Measurements from ENCODE around the gene PPA1. TPM values are rescaled to one million over a fixed set of nuclear protein-coding genes. Genes with fewer than 3 reads are reported as not detected.

Gene PPA1
- total RNA-seq, 1 experiment from 2014 or later = 180 TPM

- no peak for TF ChIP-seq ZNF425 (CRISPR knock-in tag; conservative IDR thresholded peaks at IDR 0.05)
Observed at GRCh38 chr10:70175516-70175915, 57.7 kb downstream of the PPA1 start (continued).

GRCh38 chr10:70174058-70174741 lies 59.0 kb downstream of the PPA1 start:
- H3K36me3 Mint-ChIP-seq = no peaks in the 10 kb centered on the region
- CTCF ChIA-PET = interaction anchor here (1.2 to 2.3 kb wide), 2 partner anchors 29 to 174 kb away, joined by 4 to 10 read pairs; partner anchors contain the start of gene TYSND1
- H3K27ac Mint-ChIP-seq = no peak overlapping the region
- H3K9me3 Mint-ChIP-seq = peaks cover 1% of the 10 kb centered on the region; the same call in 1 of the 2 replicates
- DNase-seq (ENCODE audit: low spot score) (no peak), ATAC-seq (no peak)
- peaks cover 9% of the 10 kb centered on the region for H3K4me1 Mint-ChIP-seq
- H3K4me3 Mint-ChIP-seq = no peak overlapping the region
- H3K27me3 Mint-ChIP-seq (ENCODE audit: low read depth) = no peaks in the 10 kb centered on the region; the same call in 1 of the 2 replicates
- TF ChIP-seq CREB1 (CRISPR knock-in tag; IDR thresholded peaks at IDR 0.05) = no peak
- no peak for TF ChIP-seq SMAD3 (CRISPR knock-in tag; IDR thresholded peaks at IDR 0.05; ENCODE audit: borderline replicate concordance)
- TF ChIP-seq NFYB (CRISPR knock-in tag; conservative IDR thresholded peaks at IDR 0.05; ENCODE audit: low read depth) = no peak
- no peak for TF ChIP-seq HMGA2 (CRISPR knock-in tag; IDR thresholded peaks at IDR 0.05)
- TF ChIP-seq USF1 (CRISPR knock-in tag; IDR thresholded peaks at IDR 0.05) = no peak
- TF ChIP-seq ZSCAN18 (CRISPR knock-in tag; IDR thresholded peaks at IDR 0.05) = no peak
- TF ChIP-seq AR (CRISPR knock-in tag; IDR thresholded peaks at IDR 0.05) = no peak
- no peak for TF ChIP-seq ERG (CRISPR knock-in tag; IDR thresholded peaks at IDR 0.05)
- TF ChIP-seq JAZF1 (CRISPR knock-in tag; IDR thresholded peaks at IDR 0.05) = no peak
- TF ChIP-seq NFATC4 (CRISPR knock-in tag; IDR thresholded peaks at IDR 0.05) = no peak
- no peak for TF ChIP-seq FOXP1 (CRISPR knock-in tag; IDR thresholded peaks at IDR 0.05; ENCODE audit: borderline replicate concordance)
- TF ChIP-seq GRHL2 (CRISPR knock-in tag; IDR thresholded peaks at IDR 0.05; ENCODE audit: insufficient replicate concordance, severe bottlenecking) = no peak
- TF ChIP-seq CBFB (CRISPR knock-in tag; IDR thresholded peaks at IDR 0.05; ENCODE audit: low read depth) = no peak
- TF ChIP-seq JUN (CRISPR knock-in tag; IDR thresholded peaks at IDR 0.05) = no peak
- no peak for TF ChIP-seq ZNF416 (CRISPR knock-in tag; IDR thresholded peaks at IDR 0.05)
- no peak for TF ChIP-seq ZNF219 (CRISPR knock-in tag; IDR thresholded peaks at IDR 0.05; ENCODE audit: borderline replicate concordance)
- POLR2A ChIA-PET = no interaction called here
